ENCODE measurements around the gene RPL27.
"Not testable (repeated sequence)": the region's sequence is repeated elsewhere in the genome, so short reads cannot be mapped to it uniquely, and the experiment has no call there.

Gene RPL27

DNA sequence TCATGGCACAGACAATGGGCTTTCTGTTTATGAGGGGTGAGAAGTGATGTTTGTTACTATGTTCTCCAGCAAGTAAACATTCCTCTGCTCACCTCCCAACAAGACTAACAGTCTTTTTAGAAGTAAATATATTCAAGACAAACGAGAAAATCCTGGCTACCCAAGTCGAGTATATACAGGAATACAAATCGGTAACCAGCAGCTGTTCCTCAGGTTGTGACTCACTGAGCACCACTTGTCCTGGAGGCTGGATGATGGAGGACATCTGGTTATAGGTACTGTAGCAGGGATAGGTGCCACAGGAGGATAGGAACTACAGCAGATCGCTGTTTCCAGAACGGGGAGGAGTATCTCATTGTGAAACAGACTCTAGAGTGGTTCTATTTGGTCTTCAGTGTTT is 5.3 kb upstream of the RPL27 start:
- Histone ChIP-seq H3K9ac (ENCODE audit: low read length in 5 of 5) (no peak overlapping the region), H3K36me3 (ENCODE audit: control insufficient read depth in 5 of 5, insufficient read depth in 5 of 5, low read length in 5 of 5) (peaks cover 9 to 67% (median 47%) of the 10 kb centered on the region in 5 donors), H3K9me3 (ENCODE audit: control insufficient read depth in 5 of 5, low read length in 5 of 5) (no peaks in the 10 kb centered on the region), H3K4me1 (ENCODE audit: control insufficient read depth in 5 of 5, insufficient read depth in 5 of 5, low read length in 5 of 5) (peaks cover 0 to 14% (median 8%) of the 10 kb centered on the region in 5 donors), H3K27me3 (ENCODE audit: control insufficient read depth in 5 of 5, insufficient read depth in 4 of 5, low read length in 5 of 5) (no peaks in the 10 kb centered on the region), H3K27ac (ENCODE audit: low read depth, low read length) (no peak overlapping the region), H3K4me3 (ENCODE audit: low read depth in 1 of 5, low read length in 5 of 5) (no peak overlapping the region)

DNA sequence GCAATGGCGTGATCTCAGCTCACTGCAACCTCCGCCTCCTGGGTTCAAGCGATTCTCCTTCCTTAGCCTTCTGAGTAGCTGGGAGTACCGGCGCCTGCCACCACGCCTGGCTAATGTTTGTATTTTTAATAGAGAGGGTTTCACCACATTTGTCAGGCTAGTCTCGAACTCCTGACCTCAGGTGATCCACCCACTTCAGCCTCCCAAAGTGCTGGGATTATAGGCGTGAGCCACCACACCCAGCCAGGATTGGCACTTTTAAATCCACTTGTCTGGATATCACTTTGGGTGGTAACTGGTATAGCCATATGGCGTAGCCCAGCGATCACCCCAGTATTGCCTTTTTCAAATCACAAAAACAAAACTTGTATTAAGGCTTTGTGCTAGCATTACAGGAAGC is 4.3 kb upstream of the RPL27 start:
- H3K36me3 ChIP-seq (ENCODE audit: control insufficient read depth in 5 of 5, insufficient read depth in 5 of 5, low read length in 5 of 5) = peaks cover 9 to 56% (median 41%) of the 10 kb centered on the region in 5 donors
- H3K27ac ChIP-seq (ENCODE audit: low read depth, low read length); H3K9me3 ChIP-seq (ENCODE audit: control insufficient read depth in 5 of 5, low read length in 5 of 5); H3K4me3 ChIP-seq (ENCODE audit: low read depth in 1 of 5, low read length in 5 of 5); H3K27me3 ChIP-seq (ENCODE audit: control insufficient read depth in 5 of 5, insufficient read depth in 4 of 5, low read length in 5 of 5); H3K9ac ChIP-seq (ENCODE audit: low read length in 5 of 5): not testable (repeated sequence)
- H3K4me1 ChIP-seq (ENCODE audit: control insufficient read depth in 5 of 5, insufficient read depth in 5 of 5, low read length in 5 of 5) = peaks cover 0 to 12% (median 11%) of the 10 kb centered on the region in 5 donors

DNA sequence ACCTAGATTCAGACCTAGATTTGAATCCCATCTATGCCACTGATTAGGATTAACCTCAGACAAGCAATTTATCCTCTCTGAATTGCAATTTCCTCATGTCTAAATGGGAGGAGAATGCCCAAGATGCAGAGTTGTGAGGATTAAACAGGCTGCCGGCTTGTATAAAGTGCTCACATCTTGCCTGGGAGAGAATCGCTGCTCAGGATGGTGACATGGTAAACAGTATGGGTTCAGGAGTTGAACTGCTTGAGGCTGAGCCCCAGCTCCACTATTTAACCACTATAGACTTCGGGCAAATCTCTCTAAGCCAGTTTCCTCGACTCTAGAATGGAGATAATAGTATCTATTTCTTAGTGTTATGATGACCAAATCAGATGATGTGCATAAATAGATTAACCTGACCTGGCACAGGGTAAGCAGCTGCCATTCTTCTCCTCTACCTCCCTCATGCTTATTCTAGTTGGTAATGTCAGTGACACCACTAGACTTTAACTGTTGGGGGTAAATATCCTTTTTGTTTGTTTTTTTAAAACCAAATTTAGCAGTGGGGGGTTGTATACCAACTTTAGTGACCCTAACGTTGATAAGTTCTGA is 732 bp upstream of the RPL27 start:
- Histone ChIP-seq H3K36me3 (ENCODE audit: control insufficient read depth in 5 of 5, insufficient read depth in 5 of 5, low read length in 5 of 5) (peaks cover 7 to 44% (median 32%) of the 10 kb centered on the region in 5 donors), H3K27me3 (ENCODE audit: control insufficient read depth in 5 of 5, insufficient read depth in 4 of 5, low read length in 5 of 5) (no peaks in the 10 kb centered on the region), H3K4me3 (ENCODE audit: low read depth in 1 of 5, low read length in 5 of 5) (peak overlapping the region in 3 of 5 donors; percentile 40 to 98 (median 92)), H3K4me1 (ENCODE audit: control insufficient read depth in 5 of 5, insufficient read depth in 5 of 5, low read length in 5 of 5) (peaks cover 8 to 37% (median 34%) of the 10 kb centered on the region in 5 donors), H3K9me3 (ENCODE audit: control insufficient read depth in 5 of 5, low read length in 5 of 5) (no peaks in the 10 kb centered on the region), H3K9ac (ENCODE audit: low read length in 5 of 5) (peak overlapping the region in 3 of 5 donors; percentile 53 to 69 (median 63)), H3K27ac (ENCODE audit: low read depth, low read length) (peak overlapping the region; percentile 50)

DNA sequence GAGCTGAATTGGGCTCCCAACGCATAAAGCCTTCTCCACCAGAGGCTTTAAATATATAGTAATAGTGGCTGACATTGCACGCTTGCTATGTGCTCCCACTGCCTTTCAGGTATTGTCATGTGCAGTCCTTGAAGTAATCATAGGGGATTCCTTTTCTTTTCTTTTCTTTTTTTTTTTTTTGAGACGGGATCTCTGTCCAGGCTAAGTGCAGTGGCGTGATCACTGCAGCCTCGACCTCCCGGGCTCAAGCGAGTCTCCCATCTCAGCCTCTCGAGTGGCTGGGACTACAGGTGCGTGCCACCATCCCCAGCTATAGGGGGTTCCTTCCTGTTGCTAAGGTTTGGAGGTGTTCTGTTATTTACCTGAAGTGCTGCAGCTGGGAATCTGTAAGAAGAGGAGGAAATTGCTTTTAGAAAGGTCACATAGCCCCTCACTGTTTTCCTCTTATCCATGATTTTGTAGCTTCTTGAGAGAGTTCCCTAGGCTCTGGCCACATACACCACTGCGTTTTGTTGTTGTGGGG is 845 bp downstream of the RPL27 start:
- Histone ChIP-seq H3K9me3 (ENCODE audit: control insufficient read depth in 5 of 5, low read length in 5 of 5) (no peaks in the 10 kb centered on the region), H3K9ac (ENCODE audit: low read length in 5 of 5) (peak overlapping the region; percentile 75 to 99 (median 94)), H3K4me1 (ENCODE audit: control insufficient read depth in 5 of 5, insufficient read depth in 5 of 5, low read length in 5 of 5) (peaks cover 8 to 37% (median 36%) of the 10 kb centered on the region in 5 donors), H3K27me3 (ENCODE audit: control insufficient read depth in 5 of 5, insufficient read depth in 4 of 5, low read length in 5 of 5) (no peaks in the 10 kb centered on the region), H3K36me3 (ENCODE audit: control insufficient read depth in 5 of 5, insufficient read depth in 5 of 5, low read length in 5 of 5) (peaks cover 7 to 43% (median 34%) of the 10 kb centered on the region in 5 donors), H3K4me3 (ENCODE audit: low read depth in 1 of 5, low read length in 5 of 5) (peak overlapping the region; percentile 73 to 98 (median 92)), H3K27ac (ENCODE audit: low read depth, low read length) (peak overlapping the region; percentile 94)

DNA sequence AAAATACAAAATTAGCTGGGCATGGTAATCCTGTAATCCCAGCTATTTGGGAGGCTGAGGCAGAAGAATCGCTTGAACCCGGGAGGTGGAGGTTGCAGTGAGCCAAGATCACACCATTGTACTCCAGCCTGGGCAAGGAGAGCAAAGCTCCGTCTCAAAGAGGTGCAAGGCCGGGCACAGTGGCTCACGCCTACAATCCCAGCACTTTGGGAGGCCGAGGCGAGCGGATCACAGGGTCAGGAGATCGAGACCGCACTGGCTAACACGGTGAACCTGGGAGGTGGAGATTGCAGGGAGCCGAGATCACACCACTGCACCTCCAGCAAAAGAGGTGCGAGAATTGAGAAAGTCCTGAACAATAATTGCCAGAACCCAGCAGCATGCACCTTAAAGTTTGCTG is 2.7 kb downstream of the RPL27 start:
- Histone ChIP-seq H3K36me3 (ENCODE audit: control insufficient read depth in 5 of 5, insufficient read depth in 5 of 5, low read length in 5 of 5) (peaks cover 7 to 37% (median 34%) of the 10 kb centered on the region in 5 donors), H3K27ac (ENCODE audit: low read depth, low read length) (peak overlapping the region; percentile 54), H3K9ac (ENCODE audit: low read length in 5 of 5) (peak overlapping the region in 2 of 5 donors; percentile 16 to 51), H3K4me1 (ENCODE audit: control insufficient read depth in 5 of 5, insufficient read depth in 5 of 5, low read length in 5 of 5) (peaks cover 8 to 37% (median 36%) of the 10 kb centered on the region in 5 donors)
- H3K27me3 ChIP-seq (ENCODE audit: control insufficient read depth in 5 of 5, insufficient read depth in 4 of 5, low read length in 5 of 5); H3K4me3 ChIP-seq (ENCODE audit: low read depth in 1 of 5, low read length in 5 of 5); H3K9me3 ChIP-seq (ENCODE audit: control insufficient read depth in 5 of 5, low read length in 5 of 5): not testable (repeated sequence)

DNA sequence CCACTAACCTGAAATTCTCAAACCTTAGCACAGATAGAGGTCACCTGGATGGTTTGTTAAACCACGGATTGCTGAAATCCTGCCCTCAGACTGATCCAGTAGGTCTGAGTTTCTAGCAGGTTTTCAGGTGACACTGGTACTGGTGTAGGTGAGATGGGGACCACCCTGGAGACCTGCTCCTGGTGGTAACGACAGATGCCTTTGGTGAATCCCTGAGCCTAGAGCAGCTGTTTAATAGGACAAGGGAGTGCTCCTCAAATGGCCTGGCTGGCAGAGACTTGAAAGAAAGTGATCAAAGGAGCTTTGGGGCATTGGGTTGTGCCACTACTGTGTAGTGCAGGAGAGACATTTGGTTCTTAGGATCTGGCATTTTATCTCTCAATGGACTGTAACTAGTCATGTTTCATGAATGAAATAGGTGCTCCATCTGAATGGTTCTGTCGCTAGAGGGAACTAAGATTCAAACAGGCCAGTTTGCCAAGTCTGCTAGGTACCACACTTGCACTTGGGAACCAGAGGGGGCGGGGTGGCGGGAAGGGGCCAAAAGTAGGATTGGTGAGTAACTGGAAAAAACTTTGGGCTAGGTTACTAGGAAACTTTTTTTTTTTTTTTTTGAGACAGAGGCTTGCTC is 5.4 kb downstream of the RPL27 start:
- Histone ChIP-seq H3K27ac (ENCODE audit: low read depth, low read length) (peak overlapping the region; percentile 13), H3K4me1 (ENCODE audit: control insufficient read depth in 5 of 5, insufficient read depth in 5 of 5, low read length in 5 of 5) (peaks cover 8 to 46% (median 38%) of the 10 kb centered on the region in 5 donors), H3K36me3 (ENCODE audit: control insufficient read depth in 5 of 5, insufficient read depth in 5 of 5, low read length in 5 of 5) (peaks cover 7 to 37% (median 34%) of the 10 kb centered on the region in 5 donors), H3K27me3 (ENCODE audit: control insufficient read depth in 5 of 5, insufficient read depth in 4 of 5, low read length in 5 of 5) (no peaks in the 10 kb centered on the region), H3K9me3 (ENCODE audit: control insufficient read depth in 5 of 5, low read length in 5 of 5) (no peaks in the 10 kb centered on the region), H3K9ac (ENCODE audit: low read length in 5 of 5) (no peak overlapping the region), H3K4me3 (ENCODE audit: low read depth in 1 of 5, low read length in 5 of 5) (no peak overlapping the region)

DNA sequence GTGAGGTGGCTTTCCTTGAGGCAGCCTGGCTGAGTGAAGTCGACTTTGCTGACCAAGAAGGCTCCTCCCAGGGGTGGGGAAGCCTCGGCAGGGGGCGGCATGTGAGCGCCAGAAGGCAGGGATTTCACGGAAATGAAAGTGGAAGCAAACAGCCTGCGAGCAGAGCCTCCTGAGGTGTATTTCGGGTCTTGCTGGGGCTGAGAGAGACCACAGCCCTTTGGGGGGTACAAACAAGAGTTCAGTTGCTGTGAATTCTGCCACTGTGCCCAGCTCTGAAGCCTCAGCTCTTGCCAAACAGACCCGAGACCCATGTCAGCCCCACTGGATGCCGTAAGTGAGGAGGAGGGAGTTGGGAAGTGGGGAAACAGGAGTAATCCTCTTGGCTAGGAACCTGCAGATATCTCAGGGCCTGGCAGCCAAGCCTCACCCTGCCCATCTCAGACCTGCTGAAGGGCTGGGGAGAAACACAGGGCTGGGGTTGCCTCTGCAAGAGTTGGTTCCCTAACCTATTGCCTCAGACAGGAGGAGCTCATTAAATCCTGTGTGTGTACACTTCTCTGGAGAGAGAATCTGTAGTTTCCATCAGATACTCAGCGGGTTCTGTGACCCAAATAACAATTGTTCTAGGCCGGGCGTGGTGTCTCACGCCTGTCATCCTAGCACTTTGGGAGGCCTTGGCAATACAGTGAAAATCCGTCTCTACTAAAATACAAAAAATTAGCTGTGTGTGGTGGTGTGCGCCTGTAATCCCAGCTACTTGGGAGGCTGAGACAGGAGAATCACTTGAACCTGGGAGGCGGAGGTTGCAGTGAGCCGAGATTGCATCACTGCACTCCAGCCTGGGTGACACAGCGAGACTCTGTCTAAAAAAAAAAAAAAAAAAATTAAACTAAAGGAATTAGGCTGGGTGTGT is 8.7 kb downstream of the RPL27 start, which contains the start of gene IFI35:
IFI35 (plus strand) TSS at position 146 of the 913 bp plus-strand sequence; CDS start at position 310, 164 bp downstream.
- peaks cover 3 to 20% (median 19%) of the 10 kb centered on the region in 5 donors for H3K36me3 ChIP-seq (ENCODE audit: control insufficient read depth in 5 of 5, insufficient read depth in 5 of 5, low read length in 5 of 5)
- peak within 1 kb of the TSS; percentile 94 to 98 (median 94) for H3K4me3 ChIP-seq (ENCODE audit: low read depth in 1 of 5, low read length in 5 of 5)
- H3K27ac ChIP-seq (ENCODE audit: low read depth, low read length) = peak within 1 kb of the TSS; percentile 98
- H3K27me3 ChIP-seq (ENCODE audit: control insufficient read depth in 5 of 5, insufficient read depth in 4 of 5, low read length in 5 of 5) = no peaks in the 10 kb centered on the region
- H3K9ac ChIP-seq (ENCODE audit: low read length in 5 of 5) = peak within 1 kb of the TSS; percentile 94 to 99 (median 98)
- H3K4me1 ChIP-seq (ENCODE audit: control insufficient read depth in 5 of 5, insufficient read depth in 5 of 5, low read length in 5 of 5) = peaks cover 0 to 42% (median 18%) of the 10 kb centered on the region in 5 donors
- no peaks in the 10 kb centered on the region for H3K9me3 ChIP-seq (ENCODE audit: control insufficient read depth in 5 of 5, low read length in 5 of 5)

DNA sequence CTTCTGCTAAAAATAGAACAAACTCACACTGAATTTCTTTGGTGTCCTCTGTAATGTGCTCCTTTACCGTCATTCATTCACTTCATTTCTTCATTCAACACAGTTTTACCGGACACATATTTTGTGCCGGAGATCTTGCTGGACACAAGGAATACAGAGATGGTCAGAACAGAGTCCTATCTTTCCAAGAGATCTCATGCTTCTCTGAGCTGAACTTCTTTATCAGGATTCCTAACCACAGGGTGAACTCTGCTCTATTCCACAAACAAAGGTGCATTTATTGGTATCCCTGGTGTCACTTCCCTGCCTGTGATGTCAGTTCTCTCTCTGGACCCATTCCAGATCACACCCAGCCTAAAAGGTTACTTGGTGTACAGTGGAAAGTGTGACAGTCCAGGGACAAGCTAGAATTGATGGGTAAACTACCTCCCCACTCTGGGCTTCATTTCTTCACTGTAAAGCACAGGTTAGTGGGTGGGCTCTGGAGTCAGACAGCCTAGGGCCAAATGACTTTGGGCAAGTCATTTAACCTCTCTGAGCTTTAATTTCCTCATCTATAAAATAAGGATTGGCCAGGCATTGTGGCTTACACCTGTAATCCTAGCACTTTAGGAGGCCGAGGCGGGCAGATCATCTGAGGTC is 12.6 kb downstream of the RPL27 start:
- Histone ChIP-seq H3K9me3 (ENCODE audit: control insufficient read depth in 5 of 5, low read length in 5 of 5) (no peaks in the 10 kb centered on the region), H3K4me1 (ENCODE audit: control insufficient read depth in 5 of 5, insufficient read depth in 5 of 5, low read length in 5 of 5) (peaks cover 16 to 74% (median 52%) of the 10 kb centered on the region in 5 donors), H3K36me3 (ENCODE audit: control insufficient read depth in 5 of 5, insufficient read depth in 5 of 5, low read length in 5 of 5) (peaks cover 0 to 33% (median 28%) of the 10 kb centered on the region in 5 donors), H3K9ac (ENCODE audit: low read length in 5 of 5) (peak overlapping the region in 1 of 5 donors; percentile 11), H3K27ac (ENCODE audit: low read depth, low read length) (peak overlapping the region; percentile 59), H3K4me3 (ENCODE audit: low read depth in 1 of 5, low read length in 5 of 5) (peak overlapping the region in 3 of 5 donors; percentile 4 to 47 (median 23)), H3K27me3 (ENCODE audit: control insufficient read depth in 5 of 5, insufficient read depth in 4 of 5, low read length in 5 of 5) (no peaks in the 10 kb centered on the region)

DNA sequence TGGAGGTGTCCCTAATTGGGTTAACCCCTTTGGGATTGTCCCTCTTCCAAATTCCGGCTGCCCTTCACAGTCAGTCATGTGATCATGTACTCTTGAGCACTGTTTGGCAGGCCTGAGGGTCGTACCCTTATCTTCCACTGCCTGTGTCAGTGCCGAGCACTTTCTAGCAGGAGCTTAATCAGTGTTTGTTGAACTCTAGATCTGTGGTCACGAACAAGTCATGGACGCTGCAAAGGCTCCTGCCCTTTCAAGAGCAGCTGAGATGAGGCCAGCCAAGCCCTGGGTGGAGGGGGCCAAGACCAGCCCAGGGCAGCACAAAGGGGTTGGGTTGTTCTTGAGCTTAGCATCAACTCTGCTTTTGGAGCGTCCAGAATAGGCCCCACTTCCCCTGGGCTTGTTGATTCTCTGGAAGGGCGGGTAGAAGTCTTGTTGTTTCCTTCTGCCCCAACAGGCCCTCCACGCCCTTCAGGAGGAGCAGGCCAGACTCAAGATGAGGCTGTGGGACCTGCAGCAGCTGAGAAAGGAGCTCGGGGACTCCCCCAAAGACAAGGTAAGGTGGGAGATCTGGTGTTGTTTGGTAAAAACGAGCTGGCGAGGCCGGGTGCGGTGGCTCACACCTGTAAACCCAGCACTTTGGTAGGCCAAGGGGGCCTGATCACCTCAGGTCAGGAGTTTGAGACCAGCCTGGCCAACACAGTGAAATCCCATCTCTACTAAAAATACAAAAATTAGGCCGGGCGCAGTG is 13.7 kb downstream of the RPL27 start:
- H3K27ac ChIP-seq (ENCODE audit: low read depth, low read length) = peak overlapping the region; percentile 57
- peaks cover 23 to 75% (median 55%) of the 10 kb centered on the region in 5 donors for H3K4me1 ChIP-seq (ENCODE audit: control insufficient read depth in 5 of 5, insufficient read depth in 5 of 5, low read length in 5 of 5)
- no peaks in the 10 kb centered on the region for H3K27me3 ChIP-seq (ENCODE audit: control insufficient read depth in 5 of 5, insufficient read depth in 4 of 5, low read length in 5 of 5)
- peaks cover 0 to 42% (median 37%) of the 10 kb centered on the region in 5 donors for H3K36me3 ChIP-seq (ENCODE audit: control insufficient read depth in 5 of 5, insufficient read depth in 5 of 5, low read length in 5 of 5)
- no peak overlapping the region for H3K4me3 ChIP-seq (ENCODE audit: low read depth in 1 of 5, low read length in 5 of 5)
- H3K9ac ChIP-seq (ENCODE audit: low read length in 5 of 5) = peak overlapping the region in 2 of 5 donors; percentile 30 to 37
- H3K9me3 ChIP-seq (ENCODE audit: control insufficient read depth in 5 of 5, low read length in 5 of 5) = no peaks in the 10 kb centered on the region

All from subcutaneous abdominal adipose tissue (tissue), 5 donors.